IPS DF 4.7 (cell line): Measurements from ENCODE around the gene PRRT2.
"Not testable (repeated sequence)": the region's sequence is repeated elsewhere in the genome, so short reads cannot be mapped to it uniquely, and the experiment has no call there.

Experiments
- DNase-seq: peaks from one replicate; pipeline ENCODE4 v3.0.0-alpha.2; 2013; ENCODE audit warnings: low spot score; ENCODE audit errors: extremely low read depth

Gene PRRT2

DNA sequence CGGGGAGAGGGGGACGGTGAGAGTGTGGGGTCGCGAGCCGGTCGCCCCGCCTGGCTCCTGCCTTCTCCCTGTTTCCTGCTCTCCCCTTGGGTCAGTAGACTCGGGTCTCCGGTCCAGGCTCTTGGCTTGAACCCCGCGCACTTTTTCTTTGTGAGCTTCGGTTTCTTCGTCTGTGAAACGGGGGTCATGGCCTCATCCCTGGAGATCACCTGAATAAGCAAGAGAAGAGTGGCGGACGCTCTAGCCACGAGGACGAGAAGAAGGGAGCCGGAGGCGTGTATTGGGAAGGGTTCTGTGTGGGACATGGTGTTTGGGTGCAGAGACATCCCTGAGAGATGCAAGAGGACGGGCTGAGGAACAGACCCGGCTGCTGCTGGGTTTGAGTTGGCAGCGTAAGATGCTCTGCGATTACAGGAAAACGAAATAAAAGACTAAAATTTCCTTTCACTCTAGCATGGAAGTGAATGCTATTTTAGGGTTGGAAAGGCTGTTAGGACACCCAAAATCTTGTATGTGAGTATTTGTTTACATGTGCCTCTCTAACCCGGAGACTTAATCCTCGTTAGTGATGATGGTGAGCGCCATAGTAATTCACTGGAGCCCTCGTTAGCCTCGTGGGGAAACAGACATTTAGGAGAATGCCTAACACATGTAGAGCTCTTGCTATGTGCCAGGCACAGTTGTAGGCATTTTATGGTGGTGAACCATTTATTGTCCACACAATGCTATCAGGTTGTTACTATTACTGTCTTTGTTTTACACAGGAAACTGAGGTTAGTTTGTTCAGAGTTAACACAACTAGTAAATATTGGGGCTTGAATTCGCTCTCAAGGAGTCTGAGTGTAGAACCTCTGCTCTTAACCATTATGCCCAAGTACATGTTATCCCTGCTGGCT is 20.8 kb upstream of the PRRT2 start:
- DNase-seq: no peak

GRCh38 chr16:29791845-29792807 is 19.9 kb upstream of the PRRT2 start:
- DNase-seq: no peak

GRCh38 chr16:29793153-29793552 is 18.8 kb upstream of the PRRT2 start:
- DNase-seq: not testable (repeated sequence)

GRCh38 chr16:29794231-29794710 is 17.7 kb upstream of the PRRT2 start:
- DNase-seq: no peak

DNA sequence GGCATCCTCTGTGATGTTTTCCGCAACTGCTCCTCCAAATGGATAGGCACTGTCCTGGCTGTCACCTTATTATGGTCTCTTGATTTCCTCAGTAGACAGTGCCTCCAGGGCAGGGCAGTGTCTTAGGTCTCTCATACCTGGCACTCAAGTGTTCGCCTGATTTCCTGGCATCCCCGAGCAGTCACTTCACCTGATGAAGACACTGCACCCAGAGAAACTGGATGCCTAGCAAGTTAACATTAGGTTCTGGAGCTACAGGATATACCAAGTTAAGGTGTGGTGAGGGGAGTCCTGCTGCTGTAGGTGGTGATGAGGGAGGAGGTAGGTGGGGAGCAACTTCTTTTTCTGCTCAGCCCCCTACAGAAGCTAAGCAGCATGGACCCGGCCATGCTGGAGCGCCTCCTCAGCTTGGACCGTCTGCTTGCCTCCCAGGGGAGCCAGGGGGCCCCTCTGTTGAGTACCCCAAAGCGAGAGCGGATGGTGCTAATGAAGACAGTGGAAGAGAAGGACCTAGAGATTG is 9.5 kb upstream of the PRRT2 start:
- no peak for DNase-seq

DNA sequence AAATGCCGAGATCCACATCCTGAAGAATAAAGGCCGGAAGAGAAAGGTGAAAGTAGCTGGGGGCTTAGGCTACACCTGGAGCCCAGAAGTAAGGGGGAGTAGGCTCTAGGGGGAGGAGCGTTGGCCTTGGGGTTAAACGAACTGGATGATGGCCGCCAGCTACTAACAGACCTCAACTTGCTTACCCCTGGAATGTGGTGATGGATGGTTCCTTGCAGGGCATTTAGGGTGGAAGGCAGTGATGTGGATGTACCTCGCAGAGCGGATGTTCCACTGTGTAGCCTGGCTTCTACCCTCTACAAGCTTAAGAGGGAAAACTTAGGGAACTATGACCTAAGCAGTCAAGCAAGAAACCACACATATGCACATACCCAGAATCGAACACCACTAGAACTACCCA is 8.0 kb upstream of the PRRT2 start:
- DNase-seq: no peak

DNA sequence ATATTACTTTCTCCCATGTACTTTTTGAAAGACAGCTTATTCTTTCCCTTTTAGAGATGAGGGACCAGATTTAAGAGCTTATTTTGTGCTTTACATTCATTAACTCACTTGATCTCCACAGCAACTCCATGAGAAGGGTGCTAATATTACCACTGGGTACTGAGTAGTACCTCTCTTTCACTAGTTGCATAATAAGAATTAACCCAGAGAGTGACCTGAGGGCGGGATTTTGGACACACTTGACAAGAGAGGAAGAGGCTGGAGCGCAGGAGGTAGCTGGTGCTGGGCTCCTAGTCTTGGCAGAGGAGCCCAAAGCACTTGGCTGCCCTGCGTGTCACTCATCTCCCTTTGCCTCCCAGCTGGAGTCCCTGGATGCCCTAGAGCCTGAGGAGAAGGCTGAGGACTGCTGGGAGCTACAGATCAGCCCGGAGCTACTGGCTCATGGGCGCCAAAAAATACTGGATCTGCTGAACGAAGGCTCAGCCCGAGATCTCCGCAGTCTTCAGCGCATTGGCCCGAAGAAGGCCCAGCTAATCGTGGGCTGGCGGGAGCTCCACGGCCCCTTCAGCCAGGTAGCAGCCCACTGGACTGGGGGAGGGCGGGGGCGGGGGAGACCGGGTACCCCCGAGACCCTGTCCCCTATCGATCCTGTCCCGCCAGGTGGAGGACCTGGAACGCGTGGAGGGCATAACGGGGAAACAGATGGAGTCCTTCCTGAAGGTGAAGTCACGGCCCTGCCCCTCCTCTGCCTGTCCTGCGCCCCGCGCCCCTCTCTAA is 7.3 kb upstream of the PRRT2 start:
- no peak for DNase-seq

GRCh38 chr16:29805232-29806098 is 6.5 kb upstream of the PRRT2 start:
- DNase-seq: no peak

DNA sequence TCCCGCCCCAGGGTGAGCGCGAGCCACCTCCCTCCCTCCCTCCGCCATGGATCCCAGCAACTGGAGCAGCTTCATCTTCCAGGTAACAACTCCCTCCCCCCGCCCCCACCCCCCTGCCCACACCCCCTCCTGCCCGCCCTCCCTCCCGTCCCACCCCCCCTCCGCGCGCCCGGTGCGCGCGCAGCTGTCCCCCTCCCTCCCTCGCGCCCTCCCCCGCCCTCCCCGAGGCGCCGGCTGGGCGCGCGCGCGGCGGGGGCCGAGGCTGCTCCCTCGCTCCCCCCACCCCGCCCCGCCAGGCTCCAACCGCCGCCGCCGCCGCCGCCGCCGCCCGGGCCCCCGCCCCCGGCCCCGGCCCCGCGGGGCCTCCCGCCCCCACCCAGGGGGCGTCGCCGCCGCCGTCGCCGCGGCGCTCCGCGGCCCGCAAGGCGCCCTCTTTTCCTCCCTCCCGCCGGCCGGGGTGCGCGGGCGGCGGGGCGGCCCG is 5.9 kb upstream of the PRRT2 start, which contains the start of gene MAZ:
Gene MAZ (plus strand): TSS at position 431 of the 481 bp plus-strand sequence. CDS start 173 bp downstream, outside the sequence.
- no peak for DNase-seq

DNA sequence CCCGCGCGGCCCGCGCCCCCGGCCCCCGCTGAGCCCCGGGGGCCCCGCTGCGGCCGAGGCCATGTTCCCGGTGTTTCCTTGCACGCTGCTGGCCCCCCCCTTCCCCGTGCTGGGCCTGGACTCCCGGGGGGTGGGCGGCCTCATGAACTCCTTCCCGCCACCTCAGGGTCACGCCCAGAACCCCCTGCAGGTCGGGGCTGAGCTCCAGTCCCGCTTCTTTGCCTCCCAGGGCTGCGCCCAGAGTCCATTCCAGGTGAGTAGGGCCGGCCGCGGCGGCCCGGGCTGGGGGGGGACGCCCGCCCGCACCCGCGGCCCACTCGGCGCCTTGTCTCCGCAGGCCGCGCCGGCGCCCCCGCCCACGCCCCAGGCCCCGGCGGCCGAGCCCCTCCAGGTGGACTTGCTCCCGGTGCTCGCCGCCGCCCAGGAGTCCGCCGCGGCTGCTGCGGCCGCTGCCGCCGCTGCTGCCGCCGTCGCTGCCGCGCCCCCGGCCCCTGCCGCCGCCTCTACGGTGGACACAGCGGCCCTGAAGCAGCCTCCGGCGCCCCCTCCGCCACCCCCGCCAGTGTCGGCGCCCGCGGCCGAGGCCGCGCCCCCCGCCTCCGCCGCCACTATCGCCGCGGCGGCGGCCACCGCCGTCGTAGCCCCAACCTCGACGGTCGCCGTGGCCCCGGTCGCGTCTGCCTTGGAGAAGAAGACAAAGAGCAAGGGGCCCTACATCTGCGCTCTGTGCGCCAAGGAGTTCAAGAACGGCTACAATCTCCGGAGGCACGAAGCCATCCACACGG is 5.2 kb upstream of the PRRT2 start:
- no peak for DNase-seq

GRCh38 chr16:29807426-29808218 is 4.4 kb upstream of the PRRT2 start:
- no peak for DNase-seq

GRCh38 chr16:29808219-29808900 is 3.6 kb upstream of the PRRT2 start:
- DNase-seq: no peak

DNA sequence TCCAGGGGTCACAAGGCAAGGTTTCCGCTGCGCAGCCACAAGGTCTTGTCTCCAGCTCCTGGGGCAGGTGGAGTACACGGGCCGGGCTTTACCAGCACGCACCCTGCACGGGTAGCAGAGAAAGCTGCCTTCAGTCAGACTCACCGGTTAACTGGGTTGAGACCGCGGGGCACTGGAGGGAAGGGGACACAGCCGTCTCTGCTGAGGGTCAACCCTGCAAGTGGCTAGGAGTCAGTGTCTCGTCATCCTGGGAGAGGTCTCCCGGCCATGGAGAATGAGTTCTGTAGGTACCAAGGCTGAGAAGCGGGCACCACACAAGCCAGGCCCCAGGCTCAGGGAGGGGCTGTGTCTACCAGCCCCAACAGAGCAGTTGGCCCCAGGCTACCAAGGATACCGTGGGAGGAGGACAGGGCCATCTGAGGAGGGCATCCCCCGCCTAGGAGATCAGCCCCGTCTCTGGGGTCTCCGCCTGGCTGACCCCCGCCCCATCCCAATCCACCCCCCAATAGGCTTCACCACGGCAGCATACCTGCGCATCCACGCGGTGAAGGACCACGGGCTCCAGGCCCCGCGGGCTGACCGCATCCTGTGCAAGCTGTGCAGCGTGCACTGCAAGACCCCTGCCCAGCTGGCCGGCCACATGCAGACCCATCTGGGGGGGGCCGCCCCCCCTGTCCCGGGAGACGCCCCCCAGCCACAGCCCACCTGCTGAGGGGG is 2.8 kb upstream of the PRRT2 start:
- no peak for DNase-seq

GRCh38 chr16:29809850-29810698 is 1.9 kb upstream of the PRRT2 start:
- DNase-seq: no peak

DNA sequence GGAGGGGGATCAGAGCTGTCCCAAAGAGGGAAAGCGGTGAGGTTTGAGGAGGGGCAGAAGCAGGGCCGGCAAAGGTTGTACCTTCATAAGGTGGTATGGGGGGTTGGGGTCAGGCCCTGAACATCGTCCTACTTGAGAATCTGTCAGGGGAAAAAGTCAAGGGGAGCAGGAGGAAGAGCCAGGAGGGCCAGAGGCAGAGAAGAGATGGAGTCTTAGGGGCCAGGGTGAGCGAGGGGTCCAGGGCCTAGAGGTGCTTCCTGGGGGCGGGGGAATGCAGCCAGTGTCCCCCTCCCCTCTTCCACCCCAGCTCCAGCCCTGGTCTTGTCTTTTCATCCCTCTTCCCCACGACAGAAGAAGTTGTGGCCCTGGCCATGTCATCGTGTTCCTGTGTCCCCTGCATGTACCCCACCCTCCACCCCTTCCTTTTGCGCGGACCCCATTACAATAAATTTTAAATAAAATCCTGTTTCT is 1.3 kb upstream of the PRRT2 start:
- DNase-seq: no peak
